Effector memory CD4-positive, alpha-beta T cell (primary cell): ENCODE results near the gene MAMSTR.
"Not testable (repeated sequence)": the region's sequence is repeated elsewhere in the genome, so short reads cannot be mapped to it uniquely, and the experiment has no call there.

Source experiments
- DNase-seq, 3 donors: peaks; one replicate each; pipeline ENCODE4 v3.0.0-alpha.2; 2020
- H3K27ac ChIP-seq: 2 replicates; pipeline ENCODE4 v1.7.0; 2013; ENCODE audit warnings: mild to moderate bottlenecking, low read length, moderate library complexity; ENCODE audit not compliant: insufficient read depth, poor library complexity, severe bottlenecking
- H3K27me3 ChIP-seq: replicated peaks from 2 replicates; pipeline ENCODE4 v1.7.0; 2013; ENCODE audit warnings: mild to moderate bottlenecking, low read length; ENCODE audit not compliant: insufficient read depth, control insufficient read depth, poor library complexity, severe bottlenecking
- H3K36me3 ChIP-seq: 2 replicates; pipeline ENCODE4 v1.7.0; 2013; ENCODE audit warnings: mild to moderate bottlenecking, low read length, moderate library complexity; ENCODE audit not compliant: control insufficient read depth, insufficient read depth
- H3K4me1 ChIP-seq: 2 replicates; pipeline ENCODE4 v1.7.0; 2013; ENCODE audit warnings: low read length, mild to moderate bottlenecking; ENCODE audit not compliant: control insufficient read depth, insufficient read depth, poor library complexity, severe bottlenecking
- H3K4me3 ChIP-seq: 2 replicates; pipeline ENCODE4 v1.7.0; 2013; ENCODE audit warnings: low read length, low read depth, mild to moderate bottlenecking; ENCODE audit not compliant: insufficient read depth, poor library complexity, severe bottlenecking
- H3K9me3 ChIP-seq: 2 replicates; pipeline ENCODE4 v1.7.0; 2013; ENCODE audit warnings: mild to moderate bottlenecking, low read length, moderate library complexity; ENCODE audit not compliant: control insufficient read depth

MAMSTR gene

DNA sequence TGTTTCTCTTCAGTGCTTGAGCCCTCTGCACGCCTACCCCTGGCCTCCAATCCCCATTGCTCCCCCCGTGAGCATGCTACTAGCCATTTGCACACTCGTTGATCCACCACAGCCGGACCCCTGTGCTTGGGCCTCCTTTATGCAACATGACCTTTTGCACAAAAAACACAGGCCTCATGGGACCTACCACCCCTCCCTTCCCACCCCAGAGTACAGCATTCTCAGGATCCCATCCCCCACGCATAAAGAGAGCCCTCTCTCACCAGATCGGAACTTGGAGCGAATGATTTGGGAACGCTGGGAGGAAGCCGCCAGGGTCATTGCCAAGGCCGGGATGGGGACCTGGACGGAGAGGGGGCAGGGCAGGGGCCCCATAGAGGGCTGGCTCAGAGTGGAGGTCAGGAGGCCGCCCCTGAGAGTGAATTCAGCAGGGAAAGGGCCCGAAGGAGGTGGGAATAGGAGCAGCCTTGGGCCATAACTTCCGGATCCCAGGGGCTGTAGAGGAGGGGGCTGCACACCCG lies 754 bp downstream of the MAMSTR start:
- Histone ChIP-seq H3K4me3 (no peak overlapping the region), H3K27ac (no peak overlapping the region), H3K9me3 (no peaks in the 10 kb centered on the region), H3K36me3 (no peaks in the 10 kb centered on the region), H3K4me1 (peaks cover 11% of the 10 kb centered on the region), H3K27me3 (no peaks in the 10 kb centered on the region)
- DNase-seq = no peak

DNA sequence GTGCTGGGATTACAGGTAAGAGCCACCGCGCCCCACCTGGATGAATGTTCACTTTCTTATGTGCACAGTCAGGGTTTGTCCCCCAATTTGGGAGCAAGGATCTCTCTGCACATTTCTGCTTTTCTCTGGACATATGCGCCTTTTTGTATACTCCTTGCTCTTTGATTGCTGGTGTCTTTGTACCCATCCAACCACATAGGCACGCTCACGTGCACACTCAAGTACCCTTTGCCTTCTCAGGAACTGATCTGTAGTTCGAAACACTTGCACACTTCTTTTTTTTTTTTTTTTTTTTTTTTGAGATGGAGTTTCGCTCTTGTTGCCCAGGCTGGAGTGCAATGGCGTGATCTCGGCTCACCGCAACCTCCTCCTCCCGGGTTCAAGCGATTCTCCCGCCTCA lies 1.4 kb downstream of the MAMSTR start:
- not testable (repeated sequence) for H3K36me3 ChIP-seq, H3K9me3 ChIP-seq, H3K27me3 ChIP-seq, H3K4me3 ChIP-seq, DNase-seq, H3K27ac ChIP-seq
- peaks cover 17% of the 10 kb centered on the region for H3K4me1 ChIP-seq

DNA sequence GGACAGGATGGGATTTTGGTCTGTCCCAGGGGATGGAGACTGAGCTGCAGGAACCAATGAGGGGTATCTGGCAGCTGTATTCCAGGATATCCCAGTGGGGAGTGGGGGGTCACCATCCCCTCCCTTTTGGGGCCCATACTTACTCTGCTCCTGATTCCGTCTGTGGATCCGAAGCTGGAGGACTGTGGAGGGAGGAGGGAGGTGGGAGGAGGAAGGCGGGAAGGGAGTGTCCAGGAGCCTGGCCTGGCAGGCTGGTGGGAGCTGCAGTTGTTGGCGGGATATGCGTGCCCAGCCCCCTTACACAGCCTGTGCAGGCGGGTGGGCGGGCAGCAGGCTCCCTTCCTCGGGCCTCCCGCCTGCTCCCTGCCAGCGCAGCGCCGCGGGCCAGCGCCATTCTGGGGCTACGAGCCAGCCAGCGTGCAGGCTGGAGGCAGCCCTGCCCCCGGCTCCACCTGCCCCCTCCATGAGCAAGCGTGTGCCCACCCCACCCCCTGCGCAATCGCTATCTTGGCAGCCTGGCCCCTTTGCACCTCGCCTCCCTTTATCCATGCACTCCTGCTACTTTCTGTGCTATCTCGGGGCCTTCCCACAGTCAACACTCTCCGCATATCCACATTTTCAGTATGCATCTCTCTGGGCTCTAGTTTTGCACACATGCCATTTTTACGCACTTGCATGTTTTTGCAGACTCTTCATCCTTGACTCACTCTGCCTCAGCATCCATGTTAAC lies 2.8 kb downstream of the MAMSTR start:
- H3K4me3 ChIP-seq = no peak overlapping the region
- H3K4me1 ChIP-seq = peaks cover 20% of the 10 kb centered on the region
- no peaks in the 10 kb centered on the region for H3K36me3 ChIP-seq
- no peak for DNase-seq
- no peak overlapping the region for H3K27ac ChIP-seq
- no peaks in the 10 kb centered on the region for H3K9me3 ChIP-seq
- H3K27me3 ChIP-seq = no peaks in the 10 kb centered on the region

DNA sequence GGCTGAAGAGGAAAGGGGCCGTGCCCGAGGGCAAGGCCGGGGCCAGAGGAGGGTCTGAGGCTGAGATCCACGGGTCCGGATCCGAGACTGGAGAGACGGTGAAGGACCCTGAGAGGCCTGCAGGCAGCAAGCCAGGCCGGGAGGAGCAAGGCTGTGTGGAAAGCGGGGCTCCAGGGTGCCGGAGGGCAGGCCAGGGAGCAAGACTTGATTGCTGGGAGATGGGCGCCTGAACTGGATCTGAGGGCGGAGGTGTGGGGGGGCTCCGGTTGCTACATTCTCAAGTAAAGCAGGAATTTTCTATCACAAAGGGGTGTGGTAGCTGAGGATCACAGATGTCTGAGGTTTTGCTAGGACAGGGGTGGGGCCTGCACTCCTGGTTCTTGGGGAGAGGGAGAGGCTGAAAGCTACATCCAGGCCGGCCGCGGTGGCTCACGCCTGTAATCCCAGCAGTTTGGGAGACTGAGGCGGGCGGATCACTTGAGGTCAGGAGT lies 3.8 kb downstream of the MAMSTR start:
- no peak overlapping the region for H3K27ac ChIP-seq
- no peak for DNase-seq

DNA sequence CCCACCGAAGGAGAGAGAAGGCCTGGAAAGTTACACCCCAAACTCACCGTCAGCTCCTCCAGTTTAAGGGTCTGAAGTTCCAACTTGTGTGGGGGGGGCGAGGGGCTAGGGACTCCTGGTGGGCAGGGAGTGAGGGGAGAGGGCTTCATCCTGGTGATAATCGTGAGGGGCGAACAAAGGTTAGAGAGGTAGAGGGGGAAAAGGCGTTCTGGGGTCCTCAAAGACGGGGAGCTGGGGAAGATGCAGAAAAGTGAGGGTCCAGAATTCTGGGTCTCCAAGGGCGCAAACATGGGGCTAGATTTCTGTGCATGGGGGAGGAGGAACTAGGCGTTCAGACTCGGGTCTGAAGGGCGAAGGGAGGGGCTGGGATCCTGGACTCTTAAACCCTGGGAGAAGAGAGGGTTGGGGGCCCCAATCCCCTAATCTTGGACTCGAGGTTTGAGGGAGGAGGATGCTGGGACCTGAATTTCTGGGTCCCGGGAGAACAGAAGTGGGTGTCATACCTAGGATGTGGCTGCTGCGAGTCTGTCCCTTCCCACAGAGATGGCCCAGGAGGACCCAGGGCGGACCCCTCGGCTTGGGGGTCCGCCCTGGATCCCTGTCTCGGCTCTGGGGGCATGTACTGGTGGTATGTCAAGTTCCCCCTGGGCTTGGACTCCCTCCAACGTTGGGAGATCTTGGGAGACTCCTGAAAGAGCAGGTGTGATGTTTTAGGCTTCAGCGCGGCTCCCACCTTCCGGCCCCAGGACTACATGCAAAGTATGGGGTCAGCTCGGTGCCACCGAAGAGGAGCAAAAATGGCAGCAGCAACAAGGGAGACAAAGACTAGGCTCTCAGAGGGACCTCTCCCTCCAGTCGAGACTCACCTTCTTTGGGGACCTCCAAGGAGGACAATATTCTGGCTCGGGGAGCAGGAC lies 4.5 kb downstream of the MAMSTR start:
- no peak for DNase-seq
- H3K9me3 ChIP-seq = no peaks in the 10 kb centered on the region
- H3K27ac ChIP-seq = peak overlapping the region; percentile 69
- no peaks in the 10 kb centered on the region for H3K27me3 ChIP-seq
- peak overlapping the region; percentile 89 for H3K4me3 ChIP-seq
- no peaks in the 10 kb centered on the region for H3K36me3 ChIP-seq
- H3K4me1 ChIP-seq = peaks cover 16% of the 10 kb centered on the region

More for the DNA sequence above, 3.8 kb downstream of the MAMSTR start:
- no peak overlapping the region for H3K4me3 ChIP-seq
- no peaks in the 10 kb centered on the region for H3K27me3 ChIP-seq
- peaks cover 16% of the 10 kb centered on the region for H3K4me1 ChIP-seq
- no peaks in the 10 kb centered on the region for H3K9me3 ChIP-seq
- H3K36me3 ChIP-seq = no peaks in the 10 kb centered on the region

DNA sequence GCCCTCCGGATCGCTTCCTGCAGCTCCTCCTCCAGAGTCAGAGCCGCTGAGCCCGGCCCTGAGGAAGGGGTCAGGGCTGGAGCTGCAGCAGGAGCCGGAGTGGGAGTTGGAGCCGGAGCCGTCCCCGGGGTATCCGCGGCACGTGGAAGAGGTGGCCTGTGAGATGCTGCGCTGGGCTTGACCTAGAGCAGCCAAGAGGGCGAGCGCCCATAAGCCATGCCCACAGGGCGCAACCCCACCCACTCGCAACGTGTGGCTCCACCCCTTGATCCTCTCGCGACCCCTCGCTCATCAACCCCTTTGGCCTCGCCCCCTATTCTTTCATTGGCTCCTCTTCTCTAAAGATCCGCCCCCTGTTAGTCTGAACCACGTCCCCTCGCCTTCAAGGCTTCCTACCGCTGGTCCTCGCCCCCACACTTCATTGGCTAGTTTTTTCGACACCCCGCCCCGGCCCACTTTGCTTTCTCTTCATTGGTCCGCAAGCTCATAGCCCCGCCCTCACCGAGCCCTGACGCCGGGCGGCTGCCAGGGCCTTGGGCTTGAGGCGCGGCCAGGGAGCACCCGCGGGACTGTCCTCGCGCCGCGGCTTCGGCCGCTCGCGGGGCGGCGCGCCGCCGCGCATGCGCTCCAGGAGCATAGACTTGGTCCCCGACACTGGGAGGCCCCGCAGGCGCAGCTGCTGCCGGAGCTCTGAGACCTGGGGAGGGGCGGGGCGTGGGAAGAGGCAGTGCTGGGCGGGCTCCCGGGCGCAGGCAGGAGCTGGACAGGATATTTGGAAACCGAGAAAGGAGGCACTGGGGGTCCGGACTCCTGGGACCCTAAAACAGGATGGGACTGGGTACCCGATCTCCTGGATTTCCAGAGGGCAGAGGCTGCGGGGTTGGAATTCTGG lies 5.4 kb downstream of the MAMSTR start:
- DNase-seq = peak; percentile 94 to 96 (median 96)
- no peaks in the 10 kb centered on the region for H3K9me3 ChIP-seq
- H3K27ac ChIP-seq = peak overlapping the region; percentile 69
- no peaks in the 10 kb centered on the region for H3K36me3 ChIP-seq
- H3K27me3 ChIP-seq = no peaks in the 10 kb centered on the region
- H3K4me3 ChIP-seq = peak overlapping the region; percentile 89
- H3K4me1 ChIP-seq = peaks cover 16% of the 10 kb centered on the region

DNA sequence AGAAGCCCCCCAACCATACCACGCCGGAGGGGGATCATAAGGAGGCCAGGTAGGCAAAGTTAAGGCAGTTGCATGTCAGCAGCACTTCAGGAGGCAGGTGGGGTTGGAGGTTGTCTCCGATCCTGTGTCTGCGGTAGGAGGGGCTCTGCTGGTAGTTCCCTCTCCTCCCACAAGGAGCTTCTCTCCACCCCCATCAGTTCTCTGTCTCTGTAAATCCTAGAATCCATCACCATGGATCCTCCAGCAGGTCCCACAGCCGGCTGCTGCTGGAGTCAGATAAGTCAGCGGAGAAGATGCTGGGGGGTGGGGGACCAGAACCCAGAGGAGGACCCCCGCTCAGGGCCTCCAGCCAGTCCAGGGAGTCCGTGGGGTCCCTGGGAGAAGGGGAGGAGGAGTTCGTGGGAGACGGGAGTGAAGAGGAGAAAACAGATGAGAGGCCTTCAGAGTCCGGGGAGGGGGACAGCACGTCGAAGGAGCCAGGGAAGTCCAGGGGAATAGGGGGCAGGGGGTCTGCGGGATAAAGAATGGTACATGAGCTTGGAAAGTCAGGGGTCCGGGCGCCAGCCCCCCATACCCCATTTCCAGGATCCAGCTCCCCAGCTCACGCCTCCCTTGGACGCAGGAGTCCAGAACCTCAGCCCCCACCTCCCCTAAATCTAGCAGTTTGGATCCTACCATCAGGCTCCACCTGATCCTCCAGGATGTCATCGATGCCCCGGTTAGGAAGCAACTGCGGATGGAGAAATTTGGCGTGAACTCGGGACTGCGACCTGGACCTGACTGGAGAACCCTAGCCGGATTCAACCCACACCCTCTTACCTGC lies 6.3 kb downstream of the MAMSTR start:
- no peaks in the 10 kb centered on the region for H3K36me3 ChIP-seq
- H3K27ac ChIP-seq = peak overlapping the region; percentile 56
- H3K4me3 ChIP-seq = peak overlapping the region; percentile 89
- DNase-seq = no peak
- no peaks in the 10 kb centered on the region for H3K27me3 ChIP-seq
- H3K4me1 ChIP-seq = peaks cover 16% of the 10 kb centered on the region
- H3K9me3 ChIP-seq = no peaks in the 10 kb centered on the region

DNA sequence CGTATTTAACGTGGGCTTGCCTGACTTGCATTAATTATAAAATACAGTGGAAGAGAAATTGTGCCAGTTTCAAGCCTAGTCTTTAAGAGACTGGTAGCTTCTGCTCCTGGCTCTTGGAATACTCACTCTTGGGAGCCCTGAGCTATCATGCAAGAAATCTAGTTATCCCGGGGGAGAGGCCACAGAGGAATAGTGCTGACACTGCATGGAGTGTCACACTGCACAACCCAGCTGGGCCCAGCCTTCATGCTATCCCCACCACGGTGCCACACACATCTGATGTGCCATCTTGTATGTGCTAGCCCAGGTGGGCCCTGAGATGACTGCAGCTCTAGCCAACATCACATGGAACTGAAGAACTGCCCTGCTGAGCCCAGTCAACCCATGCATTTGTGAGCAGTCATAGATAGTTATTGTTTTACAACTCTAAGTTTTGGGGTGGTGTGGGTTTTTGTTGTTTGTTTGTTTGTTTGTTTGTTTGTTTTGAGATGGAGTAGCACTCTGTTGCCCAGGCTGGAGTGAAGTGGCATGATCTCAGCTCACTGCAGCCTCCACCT lies 8.3 kb downstream of the MAMSTR start:
- Histone ChIP-seq H3K27ac (no peak overlapping the region), H3K36me3 (no peaks in the 10 kb centered on the region), H3K9me3 (no peaks in the 10 kb centered on the region), H3K27me3 (no peaks in the 10 kb centered on the region), H3K4me3 (no peak overlapping the region), H3K4me1 (peaks cover 16% of the 10 kb centered on the region)
- no peak for DNase-seq
